GM12872 (cell line): ENCODE data around the gene CXCR6.

ENCODE experiments used
- TF ChIP-seq, protein P1 (sequence below): IDR thresholded peaks from 3 replicates; pipeline ENCODE4 v1.5.1; 2011; ENCODE audit warnings: low read depth, mild to moderate bottlenecking, low read length, moderate library complexity; ENCODE audit not compliant: insufficient read depth

The CXCR6 gene

GRCh38 chr3:45969953-45970352 lies 26.7 kb downstream of the CXCR6 start:
- TF ChIP-seq, protein P1, sequence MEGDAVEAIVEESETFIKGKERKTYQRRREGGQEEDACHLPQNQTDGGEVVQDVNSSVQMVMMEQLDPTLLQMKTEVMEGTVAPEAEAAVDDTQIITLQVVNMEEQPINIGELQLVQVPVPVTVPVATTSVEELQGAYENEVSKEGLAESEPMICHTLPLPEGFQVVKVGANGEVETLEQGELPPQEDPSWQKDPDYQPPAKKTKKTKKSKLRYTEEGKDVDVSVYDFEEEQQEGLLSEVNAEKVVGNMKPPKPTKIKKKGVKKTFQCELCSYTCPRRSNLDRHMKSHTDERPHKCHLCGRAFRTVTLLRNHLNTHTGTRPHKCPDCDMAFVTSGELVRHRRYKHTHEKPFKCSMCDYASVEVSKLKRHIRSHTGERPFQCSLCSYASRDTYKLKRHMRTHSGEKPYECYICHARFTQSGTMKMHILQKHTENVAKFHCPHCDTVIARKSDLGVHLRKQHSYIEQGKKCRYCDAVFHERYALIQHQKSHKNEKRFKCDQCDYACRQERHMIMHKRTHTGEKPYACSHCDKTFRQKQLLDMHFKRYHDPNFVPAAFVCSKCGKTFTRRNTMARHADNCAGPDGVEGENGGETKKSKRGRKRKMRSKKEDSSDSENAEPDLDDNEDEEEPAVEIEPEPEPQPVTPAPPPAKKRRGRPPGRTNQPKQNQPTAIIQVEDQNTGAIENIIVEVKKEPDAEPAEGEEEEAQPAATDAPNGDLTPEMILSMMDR: no peak

GRCh38 chr3:45972534-45973402 lies 29.5 kb downstream of the CXCR6 start:
- TF ChIP-seq, protein P1: no peak

DNA sequence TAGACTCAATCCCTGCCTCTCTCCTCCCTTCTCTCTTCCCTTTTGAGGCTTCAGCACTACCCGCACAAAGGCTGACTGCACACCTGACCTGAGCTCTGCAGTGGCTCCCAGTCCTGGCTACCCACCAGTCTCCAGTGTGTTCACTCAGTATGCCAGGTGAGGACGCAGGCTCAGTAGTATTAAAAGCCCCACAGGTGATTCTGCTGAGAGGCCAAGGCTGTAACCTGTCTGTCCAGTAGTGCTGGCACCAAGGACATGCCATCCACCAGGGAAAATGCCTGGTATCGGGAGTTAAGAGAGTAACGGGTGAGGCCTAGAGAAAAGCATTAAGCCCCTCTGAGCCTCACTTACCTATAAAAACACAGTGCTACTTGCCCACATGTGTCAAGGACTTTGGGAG lies 31.4 kb downstream of the CXCR6 start:
- TF ChIP-seq, protein P1: no peak

GRCh38 chr3:45975686-45976085 lies 32.4 kb downstream of the CXCR6 start:
- TF ChIP-seq, protein P1: no peak

DNA sequence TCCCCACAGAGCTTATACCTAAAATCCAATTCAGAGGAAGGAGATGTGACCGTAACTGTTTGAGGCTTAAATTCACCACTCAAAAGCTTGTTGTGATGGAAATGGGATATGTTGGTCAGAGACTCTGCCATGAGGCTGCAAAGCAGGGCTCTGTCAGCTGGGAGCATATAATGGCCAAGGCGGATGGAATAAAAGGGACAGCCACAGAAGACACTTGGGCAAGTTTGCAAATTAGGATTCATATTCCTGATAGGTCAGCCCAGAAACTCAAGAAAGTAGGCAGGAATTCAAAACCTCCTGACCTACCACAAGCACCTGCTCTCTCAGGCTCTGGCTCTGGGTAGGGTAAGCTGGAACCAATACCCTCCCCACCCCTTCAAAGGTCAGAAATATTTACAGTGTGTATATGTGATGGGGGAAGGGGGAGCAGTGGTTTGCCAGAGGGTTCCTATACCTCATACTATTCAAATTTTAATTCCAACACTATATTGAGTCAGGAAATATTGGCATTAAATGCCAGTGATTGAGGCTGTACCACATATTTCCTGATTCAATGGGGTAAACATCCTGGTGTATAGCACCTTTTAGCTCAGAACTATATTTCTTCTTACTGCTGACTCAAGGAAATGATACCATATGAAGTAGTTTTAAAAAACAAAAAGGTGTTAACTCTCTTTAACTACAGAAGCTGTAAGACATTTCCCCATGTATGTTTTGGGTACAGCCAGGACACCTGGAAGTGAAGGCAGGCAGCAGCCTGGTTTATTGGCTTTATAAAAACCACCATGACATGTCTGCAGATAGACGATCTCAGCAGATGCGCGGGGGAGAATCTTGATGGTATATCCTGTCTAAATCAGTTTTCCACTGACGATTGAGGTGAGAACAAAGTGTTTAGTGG lies 33.2 kb downstream of the CXCR6 start:
- TF ChIP-seq, protein P1: no peak

DNA sequence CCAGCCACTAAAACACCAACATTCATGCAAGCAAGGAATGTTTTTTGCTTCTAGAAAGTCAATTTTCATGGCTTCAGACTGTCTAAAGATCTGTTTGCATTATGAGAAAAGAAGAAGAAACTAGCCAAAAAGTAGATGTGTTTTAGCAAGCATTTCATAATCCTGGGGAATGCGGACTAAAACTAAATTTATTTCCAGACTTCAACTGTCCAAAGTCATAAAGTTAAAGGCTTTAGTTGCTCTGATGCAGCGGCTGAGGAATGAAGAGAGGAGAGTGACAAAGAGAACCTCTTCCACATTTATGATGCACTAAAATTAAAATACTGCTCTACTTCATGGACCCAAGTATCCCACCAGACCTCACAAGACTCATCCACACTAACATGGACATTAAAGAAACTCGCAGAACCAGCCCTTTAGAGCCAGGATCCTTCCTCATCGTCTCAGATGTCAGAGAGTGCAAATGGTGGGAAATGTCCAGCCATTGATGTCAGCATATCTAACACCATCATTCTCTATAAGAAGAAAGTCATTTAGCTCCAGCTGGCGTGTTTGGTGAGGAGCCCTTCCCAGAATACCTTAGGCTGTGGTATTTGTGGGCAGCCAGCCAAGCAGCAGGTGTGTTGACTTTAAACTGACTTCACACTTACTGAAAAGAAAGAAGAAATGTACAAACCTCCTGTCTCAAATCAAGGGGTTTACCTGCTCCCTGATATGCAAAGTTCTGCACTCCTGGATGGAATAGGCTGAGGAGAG lies 34.9 kb downstream of the CXCR6 start:
- TF ChIP-seq, protein P1: no peak
